ENCODE data around the gene OR7G3.

The OR7G3 gene

GRCh38 chr19:9126900-9127405, at the start of gene OR7G3:
Gene OR7G3, minus strand, starts transcription at chr19:9126950. Its CDS starts 0 bp downstream, at chr19:9126950.
- no peak for DNase-seq (ENCODE audit: low read depth)

GRCh38 chr19:9175326-9175725, 48.6 kb upstream of the OR7G3 start:
- no peak for DNase-seq (ENCODE audit: low read depth)

GRCh38 chr19:9171393-9171991, 44.7 kb upstream of the OR7G3 start:
- DNase-seq (ENCODE audit: low read depth): no peak

GRCh38 chr19:9166846-9167245, 40.1 kb upstream of the OR7G3 start:
- no peak for DNase-seq (ENCODE audit: low read depth)

- DNase-seq (ENCODE audit: low read depth): peak; percentile 24
These were observed 38.5 kb upstream of the OR7G3 start for GRCh38 chr19:9165261-9165660.

GRCh38 chr19:9161427-9161826, 34.7 kb upstream of the OR7G3 start:
- no peak for DNase-seq (ENCODE audit: low read depth)

GRCh38 chr19:9159891-9160290, 33.1 kb upstream of the OR7G3 start:
- no peak for DNase-seq (ENCODE audit: low read depth)

- DNase-seq (ENCODE audit: low read depth): no peak
These were observed 29.6 kb upstream of the OR7G3 start for GRCh38 chr19:9156304-9156703.

- no peak for DNase-seq (ENCODE audit: low read depth)
These were observed 28.8 kb upstream of the OR7G3 start for GRCh38 chr19:9155591-9155990.

- DNase-seq (ENCODE audit: low read depth): no peak
These were observed 24.6 kb upstream of the OR7G3 start for GRCh38 chr19:9151367-9151766.

GRCh38 chr19:9150650-9151049, 23.9 kb upstream of the OR7G3 start:
- no peak for DNase-seq (ENCODE audit: low read depth)

- no peak for DNase-seq (ENCODE audit: low read depth)
These were observed 23.2 kb upstream of the OR7G3 start for GRCh38 chr19:9149997-9150396.

GRCh38 chr19:9148697-9149096, 21.9 kb upstream of the OR7G3 start:
- no peak for DNase-seq (ENCODE audit: low read depth)

- no peak for DNase-seq (ENCODE audit: low read depth)
These were observed 20.1 kb upstream of the OR7G3 start for GRCh38 chr19:9146882-9147281.

GRCh38 chr19:9144920-9145319, 18.2 kb upstream of the OR7G3 start:
- peak; percentile 9 for DNase-seq (ENCODE audit: low read depth)

- DNase-seq (ENCODE audit: low read depth): peak; percentile 95
These were observed 13.6 kb upstream of the OR7G3 start, which contains the start of gene ZNF317 for GRCh38 chr19:9140159-9140874. Gene ZNF317, plus strand, starts transcription at chr19:9140397. Its CDS starts 15,620 bp downstream, at chr19:9156017.

GRCh38 chr19:9139609-9140158, 12.9 kb upstream of the OR7G3 start:
- DNase-seq (ENCODE audit: low read depth): no peak

- DNase-seq (ENCODE audit: low read depth): peak; percentile 36
These were observed 5.7 kb upstream of the OR7G3 start for GRCh38 chr19:9132422-9132821.

GRCh38 chr19:9130965-9131364, 4.2 kb upstream of the OR7G3 start:
- no peak for DNase-seq (ENCODE audit: low read depth)

GRCh38 chr19:9128171-9128570, 1.4 kb upstream of the OR7G3 start:
- DNase-seq (ENCODE audit: low read depth): peak; percentile 83

- no peak for DNase-seq (ENCODE audit: low read depth)
These were observed 10.2 kb downstream of the OR7G3 start for GRCh38 chr19:9116547-9116946.

- no peak for DNase-seq (ENCODE audit: low read depth)
These were observed 11.4 kb downstream of the OR7G3 start, which contains the start of gene OR7G1 for GRCh38 chr19:9115307-9115813. Gene OR7G1, minus strand, starts transcription at chr19:9115763. Its CDS starts 0 bp downstream, at chr19:9115763.

- DNase-seq (ENCODE audit: low read depth): no peak
These were observed 16.8 kb downstream of the OR7G3 start for GRCh38 chr19:9109959-9110358.
